GM19035 (cell line): ENCODE measurements around the gene TPD52L3.

ENCODE experiments used
- ATAC-seq: cut with Tn5 transposase; IDR thresholded peaks from one replicate; pipeline ENCODE4 v1.9.1; 2021; ENCODE audit not compliant: unreplicated experiment

The TPD52L3 gene

DNA sequence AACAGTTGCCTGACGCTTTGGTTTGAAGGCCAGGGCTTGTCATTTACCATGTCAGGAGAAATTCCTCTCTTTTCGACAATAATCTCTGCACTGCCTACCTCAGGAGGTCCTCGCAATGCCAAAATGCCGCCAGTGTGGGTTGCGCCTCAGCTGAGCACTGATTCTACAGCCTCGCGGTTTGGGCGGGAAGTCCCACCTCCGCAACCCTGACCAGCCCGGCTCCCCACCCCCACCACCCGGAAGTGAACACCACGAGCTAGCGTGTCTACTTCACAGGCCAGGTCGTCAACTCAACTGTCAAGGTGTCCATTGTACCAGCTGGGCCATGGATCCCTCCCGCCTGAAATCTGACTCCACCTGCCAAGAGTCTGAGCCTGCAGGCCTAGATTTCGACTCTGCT lies at the start of gene TPD52L3:
TPD52L3 (plus strand) TSS at position 273 of the 400 bp plus-strand sequence. CDS start 221 bp downstream, outside the sequence.
- ATAC-seq = no peak

DNA sequence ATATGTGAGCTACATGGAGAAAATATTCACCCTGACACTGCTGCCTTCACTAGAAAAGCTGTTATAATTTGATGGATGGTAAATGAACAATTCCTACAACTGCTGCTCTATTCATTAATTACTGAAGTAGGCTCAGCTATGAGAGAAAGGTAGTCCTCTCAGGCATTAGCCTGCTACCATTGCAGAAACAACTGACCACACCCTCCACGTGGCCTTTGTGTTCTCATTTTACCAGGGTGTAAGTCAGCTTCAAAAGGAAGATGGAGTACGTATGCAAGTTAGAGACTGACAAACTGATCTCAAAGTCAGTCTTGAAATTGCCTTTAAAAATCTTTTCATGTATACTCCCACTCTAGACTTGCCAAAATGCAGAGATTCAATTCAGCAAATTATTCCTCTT lies 26.3 kb upstream of the TPD52L3 start:
- no peak for ATAC-seq

DNA sequence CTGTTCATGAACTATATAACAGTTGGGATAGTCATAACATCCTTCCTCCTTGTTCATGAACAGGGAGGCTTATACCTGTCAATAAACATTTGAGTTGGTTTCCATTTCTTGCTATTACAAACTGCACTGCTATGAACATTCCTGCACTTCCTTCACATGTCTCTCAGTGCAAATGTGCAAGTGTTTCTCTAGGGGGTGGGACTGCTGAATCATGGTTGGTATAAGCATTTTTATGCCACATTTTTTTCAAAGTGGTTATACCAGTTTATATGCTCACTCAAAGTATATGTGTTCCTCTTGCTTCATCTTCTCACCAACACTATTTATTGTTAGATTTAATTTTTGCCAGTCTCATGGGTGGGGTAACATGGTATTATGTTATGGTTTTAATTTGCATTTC lies 25.8 kb upstream of the TPD52L3 start:
- no peak for ATAC-seq

DNA sequence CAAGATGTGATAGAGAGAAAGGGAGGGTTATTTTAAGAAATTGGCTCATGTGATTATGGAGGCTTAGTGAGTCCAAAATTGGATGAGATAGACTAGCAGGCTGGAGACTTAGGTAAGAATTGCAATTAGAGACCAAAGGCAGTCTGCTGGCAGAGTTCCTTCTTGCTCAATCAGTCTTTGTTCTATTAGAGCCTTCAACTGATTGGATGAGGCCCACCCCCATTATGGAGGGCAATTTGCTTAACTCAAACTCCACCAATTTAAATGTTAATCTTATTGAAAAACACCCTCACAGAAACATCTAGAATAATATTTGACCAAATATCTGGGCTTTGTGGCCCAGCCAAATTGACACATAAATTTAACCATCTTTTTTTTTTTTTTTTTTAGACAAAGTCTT lies 23.9 kb upstream of the TPD52L3 start:
- ATAC-seq = no peak

DNA sequence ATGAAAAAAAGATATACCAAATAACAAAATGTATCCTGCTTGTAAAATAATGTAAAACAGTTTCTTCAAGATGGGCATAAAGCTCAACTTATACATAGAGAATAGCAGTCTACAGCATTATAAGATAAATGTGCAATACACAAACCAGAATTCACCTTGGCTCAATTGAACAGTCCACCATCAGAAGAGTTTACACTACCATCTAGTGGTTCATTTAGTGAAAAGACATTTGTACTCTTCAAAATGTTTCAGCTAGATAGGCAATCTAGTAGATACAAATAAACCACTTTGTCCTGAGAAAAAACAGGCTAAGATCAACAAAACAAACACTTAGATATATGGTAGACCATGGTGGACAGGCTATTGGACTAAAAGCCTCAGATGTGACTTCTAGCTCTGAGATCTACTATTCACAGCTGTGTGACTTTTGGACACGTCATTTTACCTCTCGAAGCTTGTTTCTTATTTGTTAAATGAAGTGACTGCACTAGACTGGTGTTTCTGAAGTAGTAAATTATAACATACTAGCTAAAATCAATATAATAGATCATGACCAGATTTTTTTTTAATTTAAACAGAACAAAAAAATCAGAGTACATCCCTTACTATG lies 22.1 kb upstream of the TPD52L3 start:
- no peak for ATAC-seq

DNA sequence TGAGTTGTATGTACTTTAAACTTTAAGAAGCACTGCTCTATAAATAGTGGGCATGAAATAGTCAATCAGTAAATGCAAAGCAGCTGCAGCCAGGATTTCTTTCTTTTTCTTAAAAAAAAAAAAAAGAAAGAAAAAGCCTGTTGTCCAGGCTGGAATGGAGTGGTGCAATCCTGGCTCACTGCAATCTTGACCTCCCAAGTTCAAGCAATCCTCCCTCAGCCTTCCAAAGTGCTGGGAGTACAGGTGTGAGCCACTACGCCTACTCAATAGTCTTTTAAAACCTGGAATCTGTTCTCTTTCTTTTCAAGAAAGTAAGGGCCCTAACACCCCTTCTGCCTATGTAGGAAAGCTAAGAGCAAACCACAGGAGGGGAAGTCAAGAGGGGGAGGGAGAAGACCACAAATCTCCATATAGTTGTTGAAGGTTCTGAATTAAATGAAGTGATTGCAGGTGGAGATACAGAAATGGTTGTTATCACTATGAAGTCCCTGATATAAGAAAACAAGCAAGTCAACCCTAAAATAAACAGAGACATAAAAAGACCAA lies 20.6 kb upstream of the TPD52L3 start:
- no peak for ATAC-seq

DNA sequence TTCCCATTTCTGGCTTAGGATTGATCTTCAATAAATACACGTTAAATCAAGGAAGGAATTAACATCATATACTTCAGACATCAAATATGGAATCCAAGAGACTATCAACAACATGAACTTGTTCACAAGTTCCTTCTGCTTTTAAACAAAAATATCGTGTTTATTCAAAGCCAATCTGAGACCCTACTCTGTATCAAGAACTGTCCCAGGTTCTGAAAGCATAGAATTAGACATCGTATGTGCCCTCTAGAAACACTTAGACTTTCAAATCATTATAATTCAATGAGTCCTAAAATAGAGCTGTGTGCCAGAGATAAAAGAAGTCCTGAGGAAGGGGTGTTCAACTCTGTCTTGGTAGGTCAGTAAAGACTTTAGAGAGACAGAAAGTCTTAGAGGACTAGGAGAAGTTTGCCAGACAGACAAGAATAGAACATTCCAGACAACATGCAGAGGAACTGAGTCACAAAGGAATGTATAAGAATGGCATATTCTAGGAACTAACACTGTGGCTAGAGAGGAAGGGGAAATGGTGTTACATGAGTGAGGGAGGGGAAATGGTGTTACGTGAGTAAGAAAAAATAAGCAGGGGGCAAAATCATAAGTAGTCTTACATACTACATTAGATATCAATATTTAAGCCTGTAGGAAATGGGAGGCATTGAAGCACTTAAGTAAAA lies 2.9 kb downstream of the TPD52L3 start:
- ATAC-seq = no peak

DNA sequence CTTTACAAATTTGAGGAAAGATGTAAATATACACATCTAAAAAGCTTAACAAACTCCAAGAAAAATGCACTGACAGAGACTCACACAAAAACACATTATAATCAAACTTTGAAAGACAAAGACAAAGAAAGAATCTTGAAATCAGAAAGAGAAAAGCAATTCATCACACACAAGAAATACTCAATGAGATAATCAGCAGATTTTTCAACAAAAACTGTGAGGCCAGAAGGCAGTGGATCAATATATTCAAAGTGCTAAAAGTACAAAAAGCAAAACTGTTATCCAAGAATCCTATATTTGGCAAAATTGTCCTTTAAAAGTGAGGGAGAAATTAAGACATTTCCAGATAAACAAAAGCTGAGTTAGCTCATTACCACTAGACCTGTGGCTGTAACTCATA lies 6.1 kb downstream of the TPD52L3 start:
- no peak for ATAC-seq

DNA sequence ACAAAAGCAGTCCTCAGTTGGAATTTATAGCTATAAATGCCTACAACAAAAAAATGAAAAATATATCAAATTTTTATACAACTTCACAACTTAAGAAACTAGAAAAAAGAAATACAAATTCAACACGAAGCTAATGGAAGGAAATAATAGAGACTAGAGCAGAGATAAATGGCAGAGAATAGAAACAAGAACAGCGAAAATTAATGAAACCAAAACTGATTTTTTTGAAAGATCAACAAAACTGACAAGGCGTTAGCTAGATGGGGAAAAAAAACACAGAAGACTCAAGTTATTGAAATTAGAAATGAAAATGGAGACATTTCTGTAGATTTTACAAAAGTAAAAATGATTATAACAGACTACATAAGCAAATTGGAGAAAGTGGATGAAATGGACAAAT lies 20.6 kb downstream of the TPD52L3 start:
- ATAC-seq = no peak

DNA sequence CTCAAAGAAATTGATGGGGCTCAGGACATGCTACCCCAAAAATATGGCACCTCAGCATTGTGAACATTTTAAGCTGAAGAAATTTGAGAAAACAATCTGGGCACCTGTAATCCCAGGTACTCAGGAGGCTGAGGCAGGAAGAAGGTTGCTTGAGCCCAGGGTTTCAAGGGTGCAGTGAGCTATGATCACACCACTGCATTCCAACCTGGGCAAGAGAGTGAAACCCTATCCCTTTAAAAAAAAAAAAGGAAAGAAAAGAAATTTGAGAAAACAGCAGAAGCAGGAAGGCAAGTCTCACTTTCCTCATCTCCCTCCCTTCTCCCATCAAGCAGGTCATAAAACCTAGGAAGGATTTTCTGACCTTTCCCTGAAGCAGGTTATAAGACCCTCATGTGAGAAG lies 23.6 kb downstream of the TPD52L3 start:
- no peak for ATAC-seq

DNA sequence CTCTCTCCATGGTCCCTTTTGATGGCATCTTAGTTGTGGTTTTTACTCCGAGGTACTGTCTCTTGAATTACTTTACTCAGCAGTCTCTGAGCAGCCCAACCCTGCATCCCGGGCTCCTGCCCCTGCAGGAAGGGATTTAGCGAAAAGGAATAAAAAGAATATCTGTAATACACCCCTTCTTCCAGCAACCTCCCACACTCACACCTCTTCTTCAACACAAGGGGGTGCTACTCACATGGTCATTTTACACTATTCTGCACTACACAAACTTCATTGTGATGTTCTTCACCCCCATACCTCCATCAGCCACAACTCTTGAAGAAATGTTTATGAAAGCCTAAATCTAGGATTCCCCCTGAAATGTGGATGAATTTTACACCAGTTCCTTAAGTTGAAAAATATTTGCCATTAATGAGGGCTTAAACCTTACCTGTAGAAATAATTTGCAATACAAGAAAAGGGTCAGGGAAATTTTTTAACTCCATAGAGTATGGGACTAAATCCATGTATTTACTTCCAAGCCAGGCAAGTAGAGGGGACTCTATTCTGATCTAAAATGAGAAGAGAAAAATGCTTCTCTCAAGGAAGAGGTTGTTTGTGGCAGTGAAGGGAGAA lies 26.0 kb downstream of the TPD52L3 start:
- ATAC-seq = peak; percentile 90

DNA sequence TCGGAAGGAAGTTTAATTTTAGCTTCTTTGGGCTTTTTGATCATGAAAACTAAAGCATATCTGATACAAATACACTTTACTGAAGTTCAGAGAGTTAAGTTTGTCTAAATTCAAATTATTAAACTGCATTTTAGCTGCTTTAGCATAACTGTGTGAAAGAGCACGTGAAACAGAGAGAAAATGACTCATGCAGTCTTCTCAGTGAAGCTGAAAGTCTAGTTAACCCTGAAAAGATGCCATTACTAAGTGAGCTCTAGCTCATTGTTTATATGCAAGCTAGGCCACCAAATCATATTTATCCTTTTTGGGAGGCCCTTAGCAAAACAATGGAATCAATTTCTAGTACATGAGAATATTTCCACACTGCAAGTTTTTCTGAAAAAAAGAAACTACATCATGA lies 27.6 kb downstream of the TPD52L3 start:
- peak; percentile 45 for ATAC-seq

DNA sequence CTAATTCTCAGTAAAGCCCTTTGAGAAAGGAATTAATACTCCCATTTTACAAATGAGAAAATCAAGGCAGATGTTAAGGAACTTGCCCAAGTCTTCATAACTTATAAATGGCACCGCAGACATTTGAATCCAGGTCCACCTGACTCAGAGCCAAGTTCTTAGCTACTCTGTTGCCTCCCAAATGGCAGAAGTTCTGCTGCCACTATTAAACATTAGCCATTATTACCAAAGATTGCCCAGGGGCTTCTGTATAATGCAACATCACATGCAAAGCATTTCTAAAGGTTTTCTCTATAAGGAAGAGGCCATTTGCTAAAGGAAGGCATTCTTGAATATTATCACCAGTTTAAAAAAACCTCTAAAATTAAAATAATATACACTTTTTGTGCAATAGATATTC lies 28.3 kb downstream of the TPD52L3 start:
- no peak for ATAC-seq

DNA sequence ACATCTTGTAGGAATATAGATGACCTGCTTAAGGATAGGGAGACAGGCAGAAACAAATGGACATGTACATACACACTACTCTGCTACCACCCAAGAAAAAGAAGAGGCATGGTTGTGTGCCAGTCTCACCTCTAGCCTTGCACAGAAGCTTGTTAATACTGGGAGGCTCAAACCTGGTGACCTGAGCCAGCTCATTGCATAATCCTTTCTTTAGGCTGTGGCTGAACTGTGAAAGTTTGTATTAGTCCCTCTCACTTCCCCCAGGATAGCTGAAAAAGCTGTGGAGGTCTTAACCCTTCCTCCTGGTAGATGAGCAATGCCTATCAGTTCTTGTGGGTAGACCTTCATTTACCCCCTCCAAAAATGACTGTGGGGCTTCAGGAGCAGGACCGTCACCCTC lies 28.7 kb downstream of the TPD52L3 start:
- ATAC-seq = no peak

DNA sequence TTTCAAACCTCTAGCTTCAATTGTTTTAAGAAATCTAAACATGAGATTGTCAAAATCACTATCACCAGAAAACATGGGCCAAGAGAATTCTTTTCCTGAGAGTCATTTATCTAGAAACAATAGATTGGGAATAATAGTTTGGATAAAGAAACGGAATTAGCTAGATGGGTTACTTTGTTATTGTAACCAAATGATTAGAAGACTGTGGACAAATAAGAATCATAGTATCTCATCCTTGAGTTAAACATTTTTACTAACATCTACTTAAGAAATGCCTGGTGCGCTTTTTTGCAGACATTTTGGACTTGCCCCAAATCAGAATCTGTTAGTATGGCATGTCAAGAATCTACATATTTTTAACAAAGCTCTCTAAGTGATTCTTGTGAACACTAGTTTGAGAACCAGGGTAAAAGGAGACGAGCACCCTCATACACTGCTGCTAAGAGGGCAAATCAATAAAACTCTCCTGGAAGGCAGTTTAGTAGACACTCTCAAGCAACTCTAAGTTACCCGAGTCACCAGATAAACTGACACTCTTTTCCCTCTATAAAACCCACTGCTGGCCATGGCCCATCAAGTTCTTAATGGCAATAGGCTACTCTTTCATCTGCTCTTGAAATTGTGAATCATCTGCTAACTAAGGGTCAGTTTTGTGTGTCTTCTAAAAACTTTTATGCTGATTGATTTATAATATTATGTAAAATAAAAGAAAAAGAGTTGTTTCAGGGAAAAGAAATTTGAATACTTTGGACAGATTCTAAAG lies 39.1 kb downstream of the TPD52L3 start:
- ATAC-seq = no peak

DNA sequence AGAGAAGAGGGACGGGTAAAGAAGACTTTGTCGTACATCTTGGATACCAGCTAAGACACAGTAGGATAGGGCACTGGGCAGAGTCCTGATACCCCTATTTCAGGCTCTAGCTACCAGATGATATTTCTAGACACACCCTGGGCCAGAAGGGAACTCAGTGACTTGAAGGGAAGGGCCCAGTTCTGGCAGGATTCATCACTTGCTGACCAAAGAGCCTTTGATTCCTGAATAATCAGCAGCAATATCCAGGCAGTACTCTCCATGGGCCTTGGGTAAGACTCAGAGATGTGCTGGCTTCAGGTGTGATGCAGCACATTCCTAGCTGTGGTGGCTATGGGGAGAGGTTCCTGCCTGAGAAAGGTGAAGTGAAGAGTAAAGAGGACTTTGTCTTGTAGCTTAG lies 40.7 kb downstream of the TPD52L3 start:
- no peak for ATAC-seq
